Caki2 (cell line): Measurements from ENCODE around the gene SIPA1. TPM values are rescaled to one million over a fixed set of nuclear protein-coding genes. Genes with fewer than 3 reads are reported as not detected.

ENCODE experiments used
- DNase-seq: peaks from one replicate; pipeline ENCODE4 v3.0.0-alpha.2; 2015; ENCODE audit warnings: low read depth
- in situ Hi-C: cut with HindIII; loops from 2 replicates; pipeline ENCODE4 v1.10.0; 2016; ENCODE audit warnings: low sequenced_read_pairs, low pct_unique_long_range_greater_than_20kb, mixed read lengths
- total RNA-seq: library from RNA; depleted of rRNA; stranded (reverse); fragments of >200 nt; shearing (Covaris generic); gene quantifications from 2 replicates; pipeline ENCODE4 v1.2.3, GENCODE V29; 2014; ENCODE audit warnings: low replicate concordance

Gene SIPA1
- total RNA-seq, 1 experiment from 2014 or later, result 34.4 TPM

- in situ Hi-C loops, result no loop called here
- no peak for DNase-seq
These were observed 33.6 kb upstream of the SIPA1 start for GRCh38 chr11:65604258-65604657.

- no peak for DNase-seq
- in situ Hi-C loops, result no loop called here
These were observed 30.9 kb upstream of the SIPA1 start for GRCh38 chr11:65606876-65607613.

- DNase-seq, result no peak
- in situ Hi-C loops, result no loop called here
These were observed 30.1 kb upstream of the SIPA1 start for GRCh38 chr11:65607614-65608426.

- DNase-seq, result no peak
- in situ Hi-C loops, result no loop called here
These were observed 28.7 kb upstream of the SIPA1 start for GRCh38 chr11:65609229-65609628.

GRCh38 chr11:65609665-65610064, 28.2 kb upstream of the SIPA1 start:
- no peak for DNase-seq
- in situ Hi-C loops, result no loop called here

GRCh38 chr11:65610404-65610803, 27.5 kb upstream of the SIPA1 start:
- in situ Hi-C loops, result no loop called here
- DNase-seq, result no peak

GRCh38 chr11:65611028-65611757, 26.7 kb upstream of the SIPA1 start:
- DNase-seq, result no peak
- in situ Hi-C loops, result no loop called here

- no peak for DNase-seq
- in situ Hi-C loops, result no loop called here
These were observed 25.9 kb upstream of the SIPA1 start for GRCh38 chr11:65611758-65612603.

GRCh38 chr11:65612691-65613090, 25.2 kb upstream of the SIPA1 start:
- no peak for DNase-seq
- in situ Hi-C loops, result no loop called here

GRCh38 chr11:65613091-65613928, 24.6 kb upstream of the SIPA1 start:
- in situ Hi-C loops, result no loop called here
- DNase-seq, result no peak

- in situ Hi-C loops, result no loop called here
- peak; percentile 100 for DNase-seq
These were observed 22.5 kb upstream of the SIPA1 start, which contains the start of gene PCNX3 for GRCh38 chr11:65615229-65615949. Gene PCNX3, plus strand, starts transcription at chr11:65615776. Its CDS starts 536 bp downstream, at chr11:65616312.

- DNase-seq, result no peak
- in situ Hi-C loops, result no loop called here
These were observed 21.8 kb upstream of the SIPA1 start for GRCh38 chr11:65615950-65616574.

- in situ Hi-C loops, result no loop called here
- no peak for DNase-seq
These were observed 21.3 kb upstream of the SIPA1 start for GRCh38 chr11:65616575-65617001.

- in situ Hi-C loops, result no loop called here
- DNase-seq, result no peak
These were observed 20.6 kb upstream of the SIPA1 start for GRCh38 chr11:65617136-65617850.

GRCh38 chr11:65617990-65618751, 19.7 kb upstream of the SIPA1 start:
- in situ Hi-C loops, result no loop called here
- DNase-seq, result no peak
